GM12872 (cell line): ENCODE data around the gene PRLR.

Experiments
- CTCF ChIP-seq: IDR thresholded peaks from 3 replicates; pipeline ENCODE4 v1.5.1; 2011; ENCODE audit warnings: low read depth, mild to moderate bottlenecking, low read length, moderate library complexity; ENCODE audit not compliant: insufficient read depth

Gene PRLR

GRCh38 chr5:35230038-35230611 is at the start of gene PRLR:
TSS of gene PRLR (minus strand) at chr5:35230487. CDS start at chr5:35089620, 140,867 bp downstream.
- no peak for TF ChIP-seq CTCF

- TF ChIP-seq CTCF = no peak
Observed at GRCh38 chr5:35274839-35275509, 44.7 kb upstream of the PRLR start.

GRCh38 chr5:35269006-35269405 is 38.7 kb upstream of the PRLR start:
- TF ChIP-seq CTCF = no peak

- no peak for TF ChIP-seq CTCF
Observed at GRCh38 chr5:35266276-35266675, 36.0 kb upstream of the PRLR start.

- TF ChIP-seq CTCF = no peak
Observed at GRCh38 chr5:35264509-35264908, 34.2 kb upstream of the PRLR start.

GRCh38 chr5:35263266-35263877 is 33.1 kb upstream of the PRLR start:
- no peak for TF ChIP-seq CTCF

GRCh38 chr5:35253582-35253981 is 23.3 kb upstream of the PRLR start:
- TF ChIP-seq CTCF = no peak
